H1 (cell line): ENCODE data around the gene OR2D2. TPM values are rescaled to one million over a fixed set of nuclear protein-coding genes. Genes with fewer than 3 reads are reported as not detected.

Source experiments
- CBX8 ChIP-seq: fragments of 300-800, 300-1000 bp; sonication (generic); IDR thresholded peaks from 2 replicates; pipeline ENCODE4 v1.7.1; 2016; ENCODE audit warnings: low read depth, low read length, borderline replicate concordance
- polyA plus RNA-seq, 7 experiments: library from polyadenylated mRNA; depleted of rRNA in 3 of 7; stranded (reverse) in 5 of 7; unstranded in 2 of 7; fragments of >200 nt in 5 of 7; fragments of 200-250 nt in 2 of 7; gene quantifications; 1 replicate in 5 of 7; 2 replicates in 1 of 7; 4 replicates in 1 of 7; pipeline versions ENCODE4 v1.2.1 to v1.2.3, GENCODE V29; 2011 to 2013; ENCODE audit warnings: missing spikeins in 2 of 7, mixed read lengths in 2 of 7
- total RNA-seq: library from RNA; stranded (reverse); fragmentation: NEBNext Ultra II Directional; extraction: Animal tissue kit (Norgen Biotek cat#: 25700); gene quantifications from 2 replicates; pipeline ENCODE4 v1.2.1, GENCODE V29; 2021
- TF ChIP-seq, protein P1 (sequence below): fragments of 300-600 bp; sonication (generic); IDR thresholded peaks from 2 replicates; pipeline ENCODE4 v1.7.1; 2012; ENCODE audit warnings: low read length, moderate library complexity, mild to moderate bottlenecking, inconsistent platforms; ENCODE audit not compliant: insufficient replicate concordance
- TF ChIP-seq, protein P2 (sequence below): IDR thresholded peaks from 2 replicates; pipeline ENCODE4 v1.6.1; 2011; ENCODE audit warnings: low read depth, mild to moderate bottlenecking, low read length; ENCODE audit not compliant: insufficient read depth

Gene OR2D2
- total and polyA plus RNA-seq, 2 of the 8 experiments (the other 6 are each of a cell fraction or from before 2014, with no cell fraction given): 0.15 TPM; not detected in 1

DNA sequence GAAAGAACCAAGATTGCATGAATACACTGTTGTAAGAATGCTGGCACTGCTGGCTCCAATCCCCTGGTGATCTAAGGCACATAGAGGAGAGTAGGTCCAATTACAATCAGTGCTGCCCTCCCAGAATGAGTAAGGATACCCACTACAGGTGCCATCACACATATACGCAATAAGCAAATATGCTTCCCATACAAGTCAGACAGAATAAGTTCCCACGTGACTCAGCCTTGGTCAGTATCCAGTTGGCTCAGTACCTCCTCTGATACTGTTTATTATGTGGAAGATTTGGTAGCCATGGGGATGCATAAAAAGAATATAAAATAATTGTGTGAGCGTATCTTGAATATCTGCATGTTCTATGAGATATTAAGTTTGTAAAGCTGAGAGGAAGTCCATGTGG lies 19.6 kb upstream of the OR2D2 start (continued):
- TF ChIP-seq, protein P1, sequence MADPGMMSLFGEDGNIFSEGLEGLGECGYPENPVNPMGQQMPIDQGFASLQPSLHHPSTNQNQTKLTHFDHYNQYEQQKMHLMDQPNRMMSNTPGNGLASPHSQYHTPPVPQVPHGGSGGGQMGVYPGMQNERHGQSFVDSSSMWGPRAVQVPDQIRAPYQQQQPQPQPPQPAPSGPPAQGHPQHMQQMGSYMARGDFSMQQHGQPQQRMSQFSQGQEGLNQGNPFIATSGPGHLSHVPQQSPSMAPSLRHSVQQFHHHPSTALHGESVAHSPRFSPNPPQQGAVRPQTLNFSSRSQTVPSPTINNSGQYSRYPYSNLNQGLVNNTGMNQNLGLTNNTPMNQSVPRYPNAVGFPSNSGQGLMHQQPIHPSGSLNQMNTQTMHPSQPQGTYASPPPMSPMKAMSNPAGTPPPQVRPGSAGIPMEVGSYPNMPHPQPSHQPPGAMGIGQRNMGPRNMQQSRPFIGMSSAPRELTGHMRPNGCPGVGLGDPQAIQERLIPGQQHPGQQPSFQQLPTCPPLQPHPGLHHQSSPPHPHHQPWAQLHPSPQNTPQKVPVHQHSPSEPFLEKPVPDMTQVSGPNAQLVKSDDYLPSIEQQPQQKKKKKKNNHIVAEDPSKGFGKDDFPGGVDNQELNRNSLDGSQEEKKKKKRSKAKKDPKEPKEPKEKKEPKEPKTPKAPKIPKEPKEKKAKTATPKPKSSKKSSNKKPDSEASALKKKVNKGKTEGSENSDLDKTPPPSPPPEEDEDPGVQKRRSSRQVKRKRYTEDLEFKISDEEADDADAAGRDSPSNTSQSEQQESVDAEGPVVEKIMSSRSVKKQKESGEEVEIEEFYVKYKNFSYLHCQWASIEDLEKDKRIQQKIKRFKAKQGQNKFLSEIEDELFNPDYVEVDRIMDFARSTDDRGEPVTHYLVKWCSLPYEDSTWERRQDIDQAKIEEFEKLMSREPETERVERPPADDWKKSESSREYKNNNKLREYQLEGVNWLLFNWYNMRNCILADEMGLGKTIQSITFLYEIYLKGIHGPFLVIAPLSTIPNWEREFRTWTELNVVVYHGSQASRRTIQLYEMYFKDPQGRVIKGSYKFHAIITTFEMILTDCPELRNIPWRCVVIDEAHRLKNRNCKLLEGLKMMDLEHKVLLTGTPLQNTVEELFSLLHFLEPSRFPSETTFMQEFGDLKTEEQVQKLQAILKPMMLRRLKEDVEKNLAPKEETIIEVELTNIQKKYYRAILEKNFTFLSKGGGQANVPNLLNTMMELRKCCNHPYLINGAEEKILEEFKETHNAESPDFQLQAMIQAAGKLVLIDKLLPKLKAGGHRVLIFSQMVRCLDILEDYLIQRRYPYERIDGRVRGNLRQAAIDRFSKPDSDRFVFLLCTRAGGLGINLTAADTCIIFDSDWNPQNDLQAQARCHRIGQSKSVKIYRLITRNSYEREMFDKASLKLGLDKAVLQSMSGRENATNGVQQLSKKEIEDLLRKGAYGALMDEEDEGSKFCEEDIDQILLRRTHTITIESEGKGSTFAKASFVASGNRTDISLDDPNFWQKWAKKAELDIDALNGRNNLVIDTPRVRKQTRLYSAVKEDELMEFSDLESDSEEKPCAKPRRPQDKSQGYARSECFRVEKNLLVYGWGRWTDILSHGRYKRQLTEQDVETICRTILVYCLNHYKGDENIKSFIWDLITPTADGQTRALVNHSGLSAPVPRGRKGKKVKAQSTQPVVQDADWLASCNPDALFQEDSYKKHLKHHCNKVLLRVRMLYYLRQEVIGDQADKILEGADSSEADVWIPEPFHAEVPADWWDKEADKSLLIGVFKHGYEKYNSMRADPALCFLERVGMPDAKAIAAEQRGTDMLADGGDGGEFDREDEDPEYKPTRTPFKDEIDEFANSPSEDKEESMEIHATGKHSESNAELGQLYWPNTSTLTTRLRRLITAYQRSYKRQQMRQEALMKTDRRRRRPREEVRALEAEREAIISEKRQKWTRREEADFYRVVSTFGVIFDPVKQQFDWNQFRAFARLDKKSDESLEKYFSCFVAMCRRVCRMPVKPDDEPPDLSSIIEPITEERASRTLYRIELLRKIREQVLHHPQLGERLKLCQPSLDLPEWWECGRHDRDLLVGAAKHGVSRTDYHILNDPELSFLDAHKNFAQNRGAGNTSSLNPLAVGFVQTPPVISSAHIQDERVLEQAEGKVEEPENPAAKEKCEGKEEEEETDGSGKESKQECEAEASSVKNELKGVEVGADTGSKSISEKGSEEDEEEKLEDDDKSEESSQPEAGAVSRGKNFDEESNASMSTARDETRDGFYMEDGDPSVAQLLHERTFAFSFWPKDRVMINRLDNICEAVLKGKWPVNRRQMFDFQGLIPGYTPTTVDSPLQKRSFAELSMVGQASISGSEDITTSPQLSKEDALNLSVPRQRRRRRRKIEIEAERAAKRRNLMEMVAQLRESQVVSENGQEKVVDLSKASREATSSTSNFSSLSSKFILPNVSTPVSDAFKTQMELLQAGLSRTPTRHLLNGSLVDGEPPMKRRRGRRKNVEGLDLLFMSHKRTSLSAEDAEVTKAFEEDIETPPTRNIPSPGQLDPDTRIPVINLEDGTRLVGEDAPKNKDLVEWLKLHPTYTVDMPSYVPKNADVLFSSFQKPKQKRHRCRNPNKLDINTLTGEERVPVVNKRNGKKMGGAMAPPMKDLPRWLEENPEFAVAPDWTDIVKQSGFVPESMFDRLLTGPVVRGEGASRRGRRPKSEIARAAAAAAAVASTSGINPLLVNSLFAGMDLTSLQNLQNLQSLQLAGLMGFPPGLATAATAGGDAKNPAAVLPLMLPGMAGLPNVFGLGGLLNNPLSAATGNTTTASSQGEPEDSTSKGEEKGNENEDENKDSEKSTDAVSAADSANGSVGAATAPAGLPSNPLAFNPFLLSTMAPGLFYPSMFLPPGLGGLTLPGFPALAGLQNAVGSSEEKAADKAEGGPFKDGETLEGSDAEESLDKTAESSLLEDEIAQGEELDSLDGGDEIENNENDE: no peak
- no peak for TF ChIP-seq CBX8
- TF ChIP-seq, protein P2, sequence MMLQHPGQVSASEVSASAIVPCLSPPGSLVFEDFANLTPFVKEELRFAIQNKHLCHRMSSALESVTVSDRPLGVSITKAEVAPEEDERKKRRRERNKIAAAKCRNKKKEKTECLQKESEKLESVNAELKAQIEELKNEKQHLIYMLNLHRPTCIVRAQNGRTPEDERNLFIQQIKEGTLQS: no peak
